Measurements from ENCODE around the gene CNEP1R1. TPM values are rescaled to one million over a fixed set of nuclear protein-coding genes. Genes with fewer than 3 reads are reported as not detected.

The CNEP1R1 gene
- total RNA-seq, 2 experiments from 2014 or later = 30.1 to 36.1 TPM

DNA sequence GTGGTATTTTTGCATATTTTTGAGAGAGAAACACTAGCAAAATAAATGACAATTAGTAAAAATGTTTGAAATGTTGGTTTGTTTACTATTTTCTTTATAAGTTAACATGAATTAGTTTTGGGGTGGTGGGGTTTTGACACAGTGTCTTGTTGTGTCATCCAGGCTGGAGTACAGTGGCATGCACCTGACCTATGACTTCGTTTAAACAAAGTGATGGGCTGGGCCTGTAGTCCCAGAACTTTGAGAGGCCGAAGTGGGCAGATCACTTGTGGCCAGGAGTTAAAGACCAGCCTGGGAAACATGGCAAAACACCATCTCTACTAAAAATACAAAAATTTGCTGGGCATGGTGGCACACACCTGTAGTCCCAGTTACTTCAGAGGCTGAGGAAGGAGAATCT lies 22.8 kb downstream of the CNEP1R1 start:
- POLR2A ChIA-PET = no interaction called here

DNA sequence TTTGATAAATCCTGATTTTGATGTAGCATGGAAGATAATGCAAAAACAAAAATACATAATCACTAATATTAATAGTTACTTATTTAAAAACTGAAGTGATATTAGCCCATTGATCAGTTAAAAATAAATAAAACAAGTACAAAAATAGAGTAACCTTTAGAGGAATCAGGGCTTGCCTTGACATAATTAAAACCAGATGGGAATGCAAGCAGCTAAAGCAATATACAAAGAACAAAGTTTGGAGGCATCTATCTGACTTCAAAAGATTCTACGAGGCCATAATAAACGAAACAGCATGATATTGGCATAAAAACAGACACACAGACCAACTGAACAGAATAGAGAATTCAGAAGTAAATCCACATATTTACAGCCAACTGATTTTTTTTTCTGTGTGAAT lies 25.8 kb downstream of the CNEP1R1 start:
- CTCF ChIA-PET = no interaction called here
- H3K4me1 Mint-ChIP-seq = no peaks in the 10 kb centered on the region
- no peak overlapping the region for H3K4me3 Mint-ChIP-seq
- DNase-seq = no peak
- H3K27ac Mint-ChIP-seq = no peak overlapping the region
- POLR2A ChIA-PET = no interaction called here
- peaks cover 18% of the 10 kb centered on the region for H3K27me3 Mint-ChIP-seq
- H3K36me3 Mint-ChIP-seq (ENCODE audit: low read depth) = no peaks in the 10 kb centered on the region
- H3K9me3 Mint-ChIP-seq = peaks cover 6% of the 10 kb centered on the region

More for the DNA sequence above, 22.8 kb downstream of the CNEP1R1 start:
- Mint-ChIP-seq H3K9me3 (no peaks in the 10 kb centered on the region), H3K4me3 (no peak overlapping the region), H3K4me1 (no peaks in the 10 kb centered on the region), H3K36me3 (ENCODE audit: low read depth) (no peaks in the 10 kb centered on the region), H3K27me3 (peaks cover 29% of the 10 kb centered on the region), H3K27ac (no peak overlapping the region)
- DNase-seq = no peak
- CTCF ChIA-PET = no interaction called here

DNA sequence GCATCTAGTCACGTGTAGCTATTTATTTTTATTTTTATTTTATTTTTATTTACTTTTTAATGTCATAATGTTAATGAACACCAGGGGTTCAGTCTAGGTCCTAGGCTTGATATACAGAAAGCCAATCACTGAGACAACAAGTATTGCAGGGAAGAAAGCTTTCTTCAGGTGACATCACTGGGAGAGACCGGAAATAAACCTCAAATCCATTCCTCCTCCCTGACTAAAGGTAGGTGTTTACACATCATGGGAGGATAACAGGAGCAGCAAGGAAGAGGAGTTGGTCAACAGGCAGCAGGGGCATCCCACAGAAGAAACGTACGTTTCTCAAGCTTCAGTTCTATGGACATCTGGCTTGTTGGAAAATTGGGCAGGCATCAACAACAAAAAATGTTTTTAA lies 31.2 kb downstream of the CNEP1R1 start:
- H3K27ac Mint-ChIP-seq = no peak overlapping the region
- H3K9me3 Mint-ChIP-seq = peaks cover 14% of the 10 kb centered on the region
- H3K4me3 Mint-ChIP-seq = no peak overlapping the region
- H3K4me1 Mint-ChIP-seq = no peaks in the 10 kb centered on the region
- H3K27me3 Mint-ChIP-seq = peaks cover 15% of the 10 kb centered on the region
- peaks cover 4% of the 10 kb centered on the region for H3K36me3 Mint-ChIP-seq (ENCODE audit: low read depth)
- ChIA-PET POLR2A (no interaction called here), CTCF (no interaction called here)
- no peak for DNase-seq

DNA sequence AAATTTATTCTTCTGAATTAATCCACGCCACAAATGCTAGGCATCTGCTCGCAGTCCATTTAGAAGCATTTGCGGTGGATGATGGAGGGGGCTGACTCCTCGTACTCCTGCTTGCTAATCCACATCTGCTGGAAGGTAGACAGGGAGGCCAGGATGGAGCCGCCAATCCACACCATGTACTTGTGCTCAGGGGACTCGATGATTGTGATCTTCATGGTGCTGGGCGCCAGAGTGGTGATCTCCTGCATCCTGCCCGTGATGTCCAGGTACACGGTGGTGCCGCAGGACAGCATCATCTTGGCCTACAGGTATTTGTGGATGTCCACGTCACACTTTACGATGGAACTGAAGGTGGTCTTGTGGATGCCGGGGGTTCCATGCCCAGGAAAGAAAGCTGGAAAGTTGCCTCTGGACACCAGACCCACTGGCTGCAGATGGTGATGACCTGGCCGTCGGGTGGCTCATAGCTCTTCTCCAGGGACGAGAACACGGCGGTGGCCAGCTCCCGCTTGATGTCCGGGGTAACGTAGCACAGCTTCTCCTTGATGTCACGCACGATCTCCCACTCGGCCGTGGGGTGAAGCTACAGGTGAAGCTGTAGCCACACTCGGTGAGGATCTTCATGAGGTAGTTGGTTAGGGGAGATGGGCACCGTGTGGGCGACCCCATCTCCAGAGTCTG lies 33.2 kb downstream of the CNEP1R1 start:
- H3K27me3 Mint-ChIP-seq = peaks cover 4% of the 10 kb centered on the region
- no peak overlapping the region for H3K27ac Mint-ChIP-seq
- DNase-seq = no peak
- CTCF ChIA-PET = interaction anchor here (3.4 kb wide), 1 partner anchor 33 kb away, joined by 16 read pairs; the partner anchor contains the start of gene CNEP1R1
- peaks cover 14% of the 10 kb centered on the region for H3K9me3 Mint-ChIP-seq
- no peaks in the 10 kb centered on the region for H3K4me1 Mint-ChIP-seq
- POLR2A ChIA-PET = no interaction called here
- peaks cover 4% of the 10 kb centered on the region for H3K36me3 Mint-ChIP-seq (ENCODE audit: low read depth)
- H3K4me3 Mint-ChIP-seq = no peak overlapping the region

GRCh38 chr16:50059111-50059510 lies 34.1 kb downstream of the CNEP1R1 start:
- POLR2A ChIA-PET = no interaction called here
- Mint-ChIP-seq H3K36me3 (ENCODE audit: low read depth) (peaks cover 4% of the 10 kb centered on the region), H3K4me1 (no peaks in the 10 kb centered on the region), H3K9me3 (peaks cover 14% of the 10 kb centered on the region), H3K27me3 (peaks cover 4% of the 10 kb centered on the region), H3K4me3 (no peak overlapping the region), H3K27ac (no peak overlapping the region)
- DNase-seq = no peak
- CTCF ChIA-PET = interaction anchor here (3.4 kb wide), 1 partner anchor 34 kb away, joined by 16 read pairs; the partner anchor contains the start of gene CNEP1R1

GRCh38 chr16:50059669-50060068 lies 34.6 kb downstream of the CNEP1R1 start:
- Mint-ChIP-seq H3K27me3 (peaks cover 4% of the 10 kb centered on the region), H3K4me1 (no peaks in the 10 kb centered on the region), H3K4me3 (no peak overlapping the region), H3K36me3 (ENCODE audit: low read depth) (peaks cover 4% of the 10 kb centered on the region), H3K27ac (no peak overlapping the region), H3K9me3 (peaks cover 14% of the 10 kb centered on the region)
- ChIA-PET CTCF (interaction anchor here (3.4 kb wide), 1 partner anchor 34 kb away, joined by 16 read pairs; the partner anchor contains the start of gene CNEP1R1), POLR2A (no interaction called here)
- DNase-seq = no peak

GRCh38 chr16:50061326-50061725 lies 36.3 kb downstream of the CNEP1R1 start:
- POLR2A ChIA-PET = no interaction called here
- no peak overlapping the region for H3K4me3 Mint-ChIP-seq

DNA sequence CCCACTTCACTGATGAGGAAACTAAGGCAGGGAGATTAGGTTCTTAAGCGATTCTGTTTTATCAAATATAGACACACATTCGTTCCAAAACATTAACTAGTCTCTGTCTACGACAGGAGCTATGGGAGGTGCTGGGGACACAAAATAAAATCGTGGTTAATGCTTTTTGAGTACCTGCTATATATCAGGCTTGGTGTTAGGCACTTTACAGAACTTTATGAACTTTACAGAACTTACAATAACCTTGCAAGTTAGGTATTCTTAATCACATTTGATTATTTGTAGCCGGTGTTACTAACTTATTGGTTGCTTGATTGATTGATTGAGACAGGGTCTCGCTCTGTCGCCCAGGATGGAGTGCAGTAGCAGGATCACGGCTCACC lies 40.2 kb downstream of the CNEP1R1 start:
- Mint-ChIP-seq H3K27me3 (no peaks in the 10 kb centered on the region), H3K4me3 (peak overlapping the region; percentile 87), H3K27ac (peak overlapping the region; percentile 92), H3K4me1 (peaks cover 39% of the 10 kb centered on the region), H3K36me3 (ENCODE audit: low read depth) (peaks cover 16% of the 10 kb centered on the region), H3K9me3 (no peaks in the 10 kb centered on the region)
- ChIA-PET CTCF (interaction anchor here (0.9 to 7.0 kb wide), 7 partner anchors 22 to 741 kb away, joined by 3 to 80 read pairs (median 4); partner anchors contain the start of gene CNEP1R1), POLR2A (interaction anchor here (1.1 to 5.3 kb wide), 5 partner anchors 18 to 145 kb away, joined by 3 to 37 read pairs (median 4); partner anchors contain the start of gene CNEP1R1)
- no peak for DNase-seq

More at GRCh38 chr16:50061326-50061725, 36.3 kb downstream of the CNEP1R1 start:
- DNase-seq = no peak
- CTCF ChIA-PET = interaction anchor here (1.2 to 3.4 kb wide), 3 partner anchors 33 to 74 kb away, joined by 3 to 16 read pairs (median 3); partner anchors contain the start of gene CNEP1R1
- Mint-ChIP-seq H3K4me1 (peaks cover 6% of the 10 kb centered on the region), H3K9me3 (peaks cover 5% of the 10 kb centered on the region), H3K27ac (no peak overlapping the region), H3K36me3 (ENCODE audit: low read depth) (peaks cover 2% of the 10 kb centered on the region), H3K27me3 (peaks cover 2% of the 10 kb centered on the region)

GRCh38 chr16:50065624-50066481 lies 40.8 kb downstream of the CNEP1R1 start, which contains the start of gene HEATR3:
HEATR3 (plus strand) TSS chr16:50065970; CDS start chr16:50066132, 162 bp downstream.
- ChIA-PET CTCF (interaction anchor here (0.7 to 7.0 kb wide), 16 partner anchors 13 to 741 kb away, joined by 3 to 124 read pairs (median 4); partner anchors contain the start of gene CNEP1R1), POLR2A (interaction anchor here (0.6 to 5.3 kb wide), 13 partner anchors 13 to 595 kb away, joined by 3 to 37 read pairs (median 4); partner anchors contain the start of gene CNEP1R1)
- Mint-ChIP-seq H3K36me3 (ENCODE audit: low read depth) (peaks cover 19% of the 10 kb centered on the region), H3K27ac (peak within 1 kb of the TSS; percentile 92), H3K4me3 (peak within 1 kb of the TSS; percentile 87), H3K27me3 (no peaks in the 10 kb centered on the region), H3K9me3 (no peaks in the 10 kb centered on the region), H3K4me1 (peaks cover 42% of the 10 kb centered on the region)
- DNase-seq = peak; percentile 96

GRCh38 chr16:50066482-50067289 lies 41.7 kb downstream of the CNEP1R1 start:
- ChIA-PET CTCF (interaction anchor here (0.7 to 7.0 kb wide), 31 partner anchors 12 to 740 kb away, joined by 3 to 124 read pairs (median 4); partner anchors contain the start of genes ADCY7 and CNEP1R1), POLR2A (interaction anchor here (0.8 to 5.3 kb wide), 12 partner anchors 12 to 594 kb away, joined by 3 to 37 read pairs (median 4); partner anchors contain the start of gene CNEP1R1)
- Mint-ChIP-seq H3K9me3 (no peaks in the 10 kb centered on the region), H3K4me3 (peak overlapping the region; percentile 87), H3K36me3 (ENCODE audit: low read depth) (peaks cover 26% of the 10 kb centered on the region), H3K27ac (peak overlapping the region; percentile 84), H3K27me3 (no peaks in the 10 kb centered on the region), H3K4me1 (peaks cover 46% of the 10 kb centered on the region)
- DNase-seq = no peak

DNA sequence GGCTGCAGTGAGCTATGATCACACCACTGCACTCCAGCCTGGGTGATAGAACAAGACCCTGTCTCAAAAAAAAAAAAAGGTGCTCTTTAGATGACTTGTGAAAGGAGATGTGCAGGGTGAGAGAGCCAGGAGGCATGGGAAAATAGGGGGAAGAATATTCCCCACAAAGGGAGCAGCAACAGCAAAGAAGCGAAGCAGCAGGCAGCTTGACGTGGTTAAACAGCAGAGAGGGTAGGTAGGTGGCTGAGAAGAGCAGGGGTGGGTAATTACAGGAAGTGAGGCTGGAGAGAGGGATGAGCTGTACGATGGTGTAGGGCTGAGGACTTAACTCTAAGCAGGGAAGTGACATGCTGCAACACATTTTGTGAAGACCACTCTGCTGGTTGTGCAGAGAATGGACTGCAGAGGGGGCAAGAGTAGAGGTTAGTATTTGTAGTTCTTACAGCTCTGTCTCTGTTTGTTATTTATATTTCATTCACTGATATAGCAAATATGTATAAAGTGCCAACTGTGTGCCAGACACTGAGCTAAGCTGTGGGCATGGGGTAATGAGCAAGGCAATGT lies 42.3 kb downstream of the CNEP1R1 start:
- no peaks in the 10 kb centered on the region for H3K27me3 Mint-ChIP-seq
- H3K9me3 Mint-ChIP-seq = no peaks in the 10 kb centered on the region
- H3K4me1 Mint-ChIP-seq = peaks cover 49% of the 10 kb centered on the region
- H3K27ac Mint-ChIP-seq = peak overlapping the region; percentile 77
- CTCF ChIA-PET = interaction anchor here (0.7 to 7.0 kb wide), 27 partner anchors 11 to 739 kb away, joined by 3 to 124 read pairs (median 4); partner anchors contain the start of genes ADCY7 and CNEP1R1
- peak; percentile 55 for DNase-seq
- POLR2A ChIA-PET = interaction anchor here (0.9 to 5.3 kb wide), 7 partner anchors 11 to 208 kb away, joined by 3 to 37 read pairs (median 5); partner anchors contain the start of gene CNEP1R1
- H3K4me3 Mint-ChIP-seq = peak overlapping the region; percentile 87
- H3K36me3 Mint-ChIP-seq (ENCODE audit: low read depth) = peaks cover 29% of the 10 kb centered on the region

All from activated CD4-positive, alpha-beta memory T cell treated with anti-CD3 and anti-CD28 coated beads, Interleukin-2, amount 10 ng/mL, durations not matched to agents 7 days and 5 days (primary cell).